DND-41 (cell line): ENCODE data around the gene C10orf62.

Experiments
- ATAC-seq: fragments of 200-7000 bp; cut with Tn5 transposase; 3 replicates; pipeline ENCODE4 v1.9.1; 2021; ENCODE audit warnings: low read depth; ENCODE audit not compliant: insufficient read depth
- DNase-seq: peaks from one replicate; pipeline ENCODE4 v3.0.0-alpha.2; 2020
- H2AFZ ChIP-seq: 2 replicates; pipeline ENCODE4 v1.6.0; 2012; ENCODE audit warnings: low read depth, low read length
- H3K27ac ChIP-seq: 2 replicates; pipeline ENCODE4 v1.5.1; 2012; ENCODE audit warnings: low read length, inconsistent platforms
- H3K27me3 ChIP-seq: fragments of 200-600 bp; sonication (generic); 2 replicates; pipeline ENCODE4 v1.6.0; 2012; ENCODE audit warnings: low read length, mild to moderate bottlenecking, inconsistent platforms; ENCODE audit not compliant: insufficient read depth, poor library complexity
- H3K36me3 ChIP-seq: 2 replicates; pipeline ENCODE4 v1.5.1; 2012; ENCODE audit warnings: low read length, inconsistent platforms; ENCODE audit not compliant: insufficient read depth
- H3K4me1 ChIP-seq: 2 replicates; pipeline ENCODE4 v1.5.1; 2012; ENCODE audit warnings: mild to moderate bottlenecking, low read length; ENCODE audit not compliant: insufficient read depth
- H3K4me2 ChIP-seq: 2 replicates; pipeline ENCODE4 v1.6.0; 2012; ENCODE audit warnings: mild to moderate bottlenecking, moderate library complexity, low read length, inconsistent platforms; ENCODE audit not compliant: insufficient read depth
- H3K4me3 ChIP-seq, 2 experiments: fragments of 200-600 bp in 1 of 2; shearing (Covaris generic) in 1 of 2; 2 replicates each; pipeline ENCODE4 v1.5.1; 2012 to 2016; ENCODE audit warnings: inconsistent platforms in 2 of 2, low read length in 2 of 2, mild to moderate bottlenecking in 2 of 2, low read depth in 1 of 2, moderate library complexity in 1 of 2
- H3K79me2 ChIP-seq: 2 replicates; pipeline ENCODE4 v1.6.0; 2012; ENCODE audit warnings: low read length, inconsistent platforms; ENCODE audit not compliant: insufficient read depth
- H3K9ac ChIP-seq: 2 replicates; pipeline ENCODE4 v1.6.0; 2012; ENCODE audit warnings: low read depth, mild to moderate bottlenecking, inconsistent platforms, low read length, moderate library complexity
- H3K9me3 ChIP-seq: 2 replicates; pipeline ENCODE4 v1.5.1; 2012; ENCODE audit warnings: low read length, moderate library complexity, mild to moderate bottlenecking, inconsistent platforms; ENCODE audit not compliant: insufficient read depth, severe bottlenecking
- H4K20me1 ChIP-seq: 2 replicates; pipeline ENCODE4 v1.6.0; 2012; ENCODE audit warnings: low read length; ENCODE audit not compliant: insufficient read depth
- EZH2 ChIP-seq: IDR thresholded peaks from 3 replicates; pipeline ENCODE4 v1.6.1; 2012; ENCODE audit warnings: borderline replicate concordance, low read depth, mild to moderate bottlenecking, moderate library complexity, low read length, inconsistent platforms; ENCODE audit not compliant: severe bottlenecking
- TF ChIP-seq, protein P1 (sequence below): IDR thresholded peaks from 2 replicates; pipeline ENCODE4 v1.5.1; 2012; ENCODE audit warnings: borderline replicate concordance, low read length, moderate library complexity, mild to moderate bottlenecking; ENCODE audit not compliant: poor library complexity, severe bottlenecking; ENCODE audit errors: extremely low read depth

Gene C10orf62

DNA sequence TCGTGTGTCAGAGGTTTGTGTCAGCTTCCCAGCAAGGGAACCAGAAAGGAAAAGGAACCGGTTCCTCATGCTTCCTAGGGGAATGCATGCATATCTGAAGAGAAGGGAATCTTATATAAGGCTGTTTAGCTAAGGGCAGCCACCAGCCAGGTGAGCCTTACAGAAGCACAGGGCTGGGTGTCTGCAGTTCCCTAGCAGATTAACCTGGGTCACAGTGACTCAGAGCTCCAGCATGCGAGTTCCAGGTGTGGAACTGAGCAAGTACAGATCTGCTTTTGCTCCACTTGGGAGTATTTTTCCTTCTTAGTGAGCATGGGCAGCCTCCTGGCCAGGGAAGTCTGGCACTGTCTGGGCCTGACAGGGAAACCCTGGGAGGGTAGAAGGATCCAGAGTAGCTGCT is 17.9 kb upstream of the C10orf62 start:
- Histone ChIP-seq H3K27me3 (no peaks in the 10 kb centered on the region), H3K9me3 (no peaks in the 10 kb centered on the region), H4K20me1 (no peaks in the 10 kb centered on the region), H3K36me3 (no peaks in the 10 kb centered on the region), H3K4me2 (no peak overlapping the region), H3K4me1 (no peaks in the 10 kb centered on the region), H2AFZ (peak overlapping the region; percentile 75; the same call in 1 of the 2 replicates), H3K9ac (no peak overlapping the region), H3K79me2 (no peaks in the 10 kb centered on the region), H3K4me3 (no peak overlapping the region), H3K27ac (no peak overlapping the region)
- no peak for TF ChIP-seq EZH2
- DNase-seq (no peak), ATAC-seq (no peak)

DNA sequence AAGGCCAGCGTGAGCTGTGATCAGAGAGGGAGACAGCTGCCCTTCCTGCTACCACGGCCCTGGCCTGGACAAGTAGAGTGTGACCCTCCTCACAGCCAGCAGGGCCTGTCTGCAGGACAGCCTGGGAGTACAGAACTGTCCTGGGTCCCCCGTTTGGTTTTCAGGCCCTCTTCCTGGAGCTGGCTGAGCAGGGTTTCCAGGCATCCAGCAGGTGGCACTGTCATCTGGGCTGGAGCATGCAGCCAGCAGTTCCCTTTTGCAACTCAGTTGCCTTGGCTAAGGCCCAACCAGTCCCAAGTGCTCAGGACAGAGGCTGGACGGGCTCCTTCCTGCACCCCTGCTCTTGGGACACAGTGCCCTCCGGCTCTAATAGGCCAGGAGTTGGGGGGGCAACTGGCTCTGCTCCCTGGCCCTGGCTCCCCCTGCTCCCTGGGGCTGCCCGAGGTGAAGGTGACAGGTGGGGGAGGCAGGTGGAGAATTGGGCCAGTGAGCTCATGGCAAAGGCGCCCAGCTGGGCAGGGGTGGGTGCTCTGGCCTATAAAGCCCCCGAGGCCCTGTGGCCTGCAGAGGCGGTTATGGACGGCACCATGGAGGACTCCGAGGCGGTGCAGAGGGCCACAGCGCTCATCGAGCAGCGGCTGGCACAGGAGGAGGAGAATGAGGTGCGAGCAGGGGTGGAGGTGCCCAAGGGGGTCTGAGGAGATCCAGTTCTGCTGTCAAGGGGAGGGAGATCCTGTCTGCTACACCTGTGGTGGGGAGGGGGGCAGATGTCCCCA is 17.1 kb upstream of the C10orf62 start, which contains the start of gene ANKRD2:
ANKRD2 (plus strand) TSS at position 566 of the 776 bp plus-strand sequence; CDS start at position 576, 10 bp downstream.
- H3K36me3 ChIP-seq: no peaks in the 10 kb centered on the region
- H3K9ac ChIP-seq: 0 out of 2 replicates have a peak within 1 kb of the TSS, but pooled peaks have one; percentile 3
- TF ChIP-seq, protein P1, sequence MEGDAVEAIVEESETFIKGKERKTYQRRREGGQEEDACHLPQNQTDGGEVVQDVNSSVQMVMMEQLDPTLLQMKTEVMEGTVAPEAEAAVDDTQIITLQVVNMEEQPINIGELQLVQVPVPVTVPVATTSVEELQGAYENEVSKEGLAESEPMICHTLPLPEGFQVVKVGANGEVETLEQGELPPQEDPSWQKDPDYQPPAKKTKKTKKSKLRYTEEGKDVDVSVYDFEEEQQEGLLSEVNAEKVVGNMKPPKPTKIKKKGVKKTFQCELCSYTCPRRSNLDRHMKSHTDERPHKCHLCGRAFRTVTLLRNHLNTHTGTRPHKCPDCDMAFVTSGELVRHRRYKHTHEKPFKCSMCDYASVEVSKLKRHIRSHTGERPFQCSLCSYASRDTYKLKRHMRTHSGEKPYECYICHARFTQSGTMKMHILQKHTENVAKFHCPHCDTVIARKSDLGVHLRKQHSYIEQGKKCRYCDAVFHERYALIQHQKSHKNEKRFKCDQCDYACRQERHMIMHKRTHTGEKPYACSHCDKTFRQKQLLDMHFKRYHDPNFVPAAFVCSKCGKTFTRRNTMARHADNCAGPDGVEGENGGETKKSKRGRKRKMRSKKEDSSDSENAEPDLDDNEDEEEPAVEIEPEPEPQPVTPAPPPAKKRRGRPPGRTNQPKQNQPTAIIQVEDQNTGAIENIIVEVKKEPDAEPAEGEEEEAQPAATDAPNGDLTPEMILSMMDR: peak; percentile 94
- TF ChIP-seq EZH2: no peak
- no peak within 1 kb of the TSS for H3K27ac ChIP-seq
- H3K27me3 ChIP-seq: no peaks in the 10 kb centered on the region
- DNase-seq: peak; percentile 69
- ATAC-seq: peak; percentile 95
- no peaks in the 10 kb centered on the region for H3K79me2 ChIP-seq
- no peaks in the 10 kb centered on the region for H3K4me1 ChIP-seq
- no peak within 1 kb of the TSS for H3K4me3 ChIP-seq
- H2AFZ ChIP-seq: peak within 1 kb of the TSS; percentile 75
- no peaks in the 10 kb centered on the region for H3K9me3 ChIP-seq
- no peaks in the 10 kb centered on the region for H4K20me1 ChIP-seq
- H3K4me2 ChIP-seq: no peak within 1 kb of the TSS

DNA sequence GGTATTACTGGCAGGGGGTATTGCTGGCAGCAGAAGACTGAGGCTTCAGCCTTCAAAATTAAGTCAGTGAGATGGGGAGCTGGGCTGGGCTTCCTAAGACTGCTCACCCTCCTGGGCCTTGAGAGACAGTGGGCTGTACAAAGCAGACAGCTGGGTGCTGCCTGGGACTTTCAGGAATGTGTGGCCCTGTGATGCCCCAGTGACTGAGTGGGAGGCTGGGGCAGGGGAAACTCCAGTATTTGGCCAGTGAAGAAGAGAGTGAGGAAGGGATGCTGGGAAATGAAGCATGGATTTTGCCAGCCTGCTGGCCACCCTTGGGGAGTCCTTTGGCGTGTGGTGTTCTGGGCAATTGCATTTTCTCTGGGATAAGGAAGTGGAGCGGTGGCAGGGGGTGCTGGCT is 16.5 kb upstream of the C10orf62 start:
- Histone ChIP-seq H3K36me3 (no peaks in the 10 kb centered on the region), H2AFZ (no peak overlapping the region), H3K4me2 (no peak overlapping the region), H3K79me2 (no peaks in the 10 kb centered on the region), H3K27me3 (no peaks in the 10 kb centered on the region), H3K9me3 (no peaks in the 10 kb centered on the region), H3K4me1 (no peaks in the 10 kb centered on the region), H3K4me3 (no peak overlapping the region), H4K20me1 (no peaks in the 10 kb centered on the region), H3K9ac (no peak overlapping the region), H3K27ac (no peak overlapping the region)
- DNase-seq: no peak
- ATAC-seq: no peak
- TF ChIP-seq EZH2: no peak
- TF ChIP-seq, protein P1: no peak

DNA sequence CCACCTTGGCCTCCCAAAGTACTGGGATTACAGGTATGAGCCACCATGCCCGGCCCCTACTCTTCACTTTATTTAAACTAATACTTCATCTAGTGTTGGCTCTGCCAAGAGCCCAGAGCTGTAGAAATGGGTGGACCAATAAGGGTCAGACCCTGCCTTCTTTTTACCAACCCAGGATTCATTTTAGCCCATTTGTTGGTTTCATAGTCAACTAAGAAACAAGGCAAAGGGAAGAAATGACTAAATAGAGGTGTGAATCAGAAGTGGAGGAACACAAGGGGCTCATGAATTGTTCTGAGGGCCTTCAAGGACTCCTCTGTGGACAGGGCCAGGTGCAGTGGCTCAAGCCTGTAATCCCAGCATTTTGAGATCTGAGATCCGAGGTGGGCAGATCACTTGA is 15.8 kb upstream of the C10orf62 start:
- Histone ChIP-seq H2AFZ (no peak overlapping the region), H3K27ac (no peak overlapping the region), H3K4me1 (no peaks in the 10 kb centered on the region), H4K20me1 (no peaks in the 10 kb centered on the region), H3K9ac (no peak overlapping the region), H3K4me2 (no peak overlapping the region), H3K27me3 (no peaks in the 10 kb centered on the region), H3K9me3 (no peaks in the 10 kb centered on the region), H3K36me3 (no peaks in the 10 kb centered on the region), H3K79me2 (no peaks in the 10 kb centered on the region), H3K4me3 (no peak overlapping the region)
- no peak for DNase-seq
- no peak for ATAC-seq
- TF ChIP-seq EZH2: no peak
- TF ChIP-seq, protein P1: no peak
